Dendritic cell treated with granulocyte-macrophage colony-stimulating factor and Interleukin-4, amounts not matched to agents 40 ng/mL and 50 ng/mL, for 4 days (primary cell): ENCODE results near the gene TSPAN8.

Experiments
- H3K27ac Mint-ChIP-seq: one replicate; pipeline ENCODE4 v1.8.0; 2022; ENCODE audit warnings: mild to moderate bottlenecking, mixed read lengths
- H3K27me3 Mint-ChIP-seq: one replicate; pipeline ENCODE4 v1.8.0; 2022; ENCODE audit warnings: mild to moderate bottlenecking, mixed read lengths
- H3K36me3 Mint-ChIP-seq: one replicate; pipeline ENCODE4 v1.8.0; 2022; ENCODE audit warnings: low read depth, mixed read lengths
- H3K4me1 Mint-ChIP-seq: one replicate; pipeline ENCODE4 v1.8.0; 2022; ENCODE audit warnings: low read depth, mixed read lengths
- H3K4me3 Mint-ChIP-seq: one replicate; pipeline ENCODE4 v1.8.0; 2022; ENCODE audit warnings: mild to moderate bottlenecking, moderate library complexity, mixed read lengths
- H3K9me3 Mint-ChIP-seq: one replicate; pipeline ENCODE4 v1.8.0; 2022; ENCODE audit warnings: mixed read lengths
- intact Hi-C: fragments of 100-400 bp; cut with micrococcal nuclease; formaldehyde crosslinking; loops from one replicate; pipeline ENCODE4 v1.15.0; 2022

Gene TSPAN8

DNA sequence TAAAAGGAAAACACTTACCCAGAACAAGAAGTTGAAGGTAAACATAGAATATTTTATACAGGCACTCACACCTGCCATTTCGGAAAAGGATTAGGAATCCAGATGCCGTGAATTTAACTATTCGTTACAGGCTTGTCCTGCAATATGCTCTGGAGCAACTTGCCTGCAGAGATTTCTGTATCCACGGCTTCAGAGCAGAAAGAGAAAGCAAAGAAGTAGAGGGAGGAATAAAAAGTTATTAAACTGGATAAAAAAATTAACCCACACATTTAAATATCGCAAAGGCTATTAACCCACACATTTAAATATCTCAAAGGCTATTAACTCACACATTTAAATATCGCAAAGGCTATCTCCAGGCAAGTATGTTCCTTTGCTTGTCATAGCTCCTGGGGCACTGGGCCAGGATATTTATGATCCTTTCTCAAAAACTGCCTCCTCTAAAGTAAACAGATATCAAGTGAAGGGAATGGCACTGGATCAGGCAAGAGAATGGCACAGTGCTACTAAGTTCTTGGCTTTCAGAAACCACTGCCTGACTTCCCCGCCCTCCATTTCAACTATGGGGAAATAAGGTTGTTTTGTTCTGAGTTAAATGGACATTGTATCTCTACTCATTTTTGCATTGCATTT is at the start of gene TSPAN8:
Gene TSPAN8 (minus strand): TSS at position 399 of the 633 bp plus-strand sequence. CDS start 321 bp downstream, at position 78.
- no peak within 1 kb of the TSS for H3K4me3 Mint-ChIP-seq
- intact Hi-C loops = no loop called here
- no peaks in the 10 kb centered on the region for H3K4me1 Mint-ChIP-seq
- H3K9me3 Mint-ChIP-seq = peaks cover 6% of the 10 kb centered on the region
- no peaks in the 10 kb centered on the region for H3K36me3 Mint-ChIP-seq
- no peaks in the 10 kb centered on the region for H3K27me3 Mint-ChIP-seq
- no peak within 1 kb of the TSS for H3K27ac Mint-ChIP-seq

DNA sequence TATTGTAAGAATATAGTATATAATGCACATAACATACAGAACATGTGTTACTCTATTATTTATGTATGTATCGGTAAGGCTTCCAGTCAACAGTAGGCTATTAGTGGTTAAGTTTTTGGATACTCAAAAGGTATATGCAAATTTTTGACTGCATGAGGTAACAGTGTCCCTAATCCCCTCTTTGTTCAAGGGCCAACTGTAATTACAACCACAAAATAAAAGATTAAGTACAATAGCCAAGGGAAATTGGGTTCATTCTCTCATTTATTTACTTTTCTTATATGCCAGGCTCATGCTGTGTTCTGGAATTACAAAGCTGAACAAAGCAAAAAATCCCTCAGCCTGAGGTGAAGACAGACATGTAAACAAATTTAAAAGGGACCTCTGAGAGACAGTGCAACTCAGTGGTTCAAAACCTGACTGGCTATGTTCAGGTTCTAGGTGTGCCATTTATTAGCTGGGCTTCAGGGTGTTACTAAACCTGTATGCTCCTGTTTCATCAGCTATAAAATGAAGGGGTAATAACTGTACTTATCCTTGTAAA is 43.4 kb upstream of the TSPAN8 start:
- peaks cover 12% of the 10 kb centered on the region for H3K9me3 Mint-ChIP-seq
- no peaks in the 10 kb centered on the region for H3K4me1 Mint-ChIP-seq
- H3K27me3 Mint-ChIP-seq = no peaks in the 10 kb centered on the region
- no peaks in the 10 kb centered on the region for H3K36me3 Mint-ChIP-seq
- H3K27ac Mint-ChIP-seq = no peak overlapping the region
- H3K4me3 Mint-ChIP-seq = no peak overlapping the region
- intact Hi-C loops = no loop called here

DNA sequence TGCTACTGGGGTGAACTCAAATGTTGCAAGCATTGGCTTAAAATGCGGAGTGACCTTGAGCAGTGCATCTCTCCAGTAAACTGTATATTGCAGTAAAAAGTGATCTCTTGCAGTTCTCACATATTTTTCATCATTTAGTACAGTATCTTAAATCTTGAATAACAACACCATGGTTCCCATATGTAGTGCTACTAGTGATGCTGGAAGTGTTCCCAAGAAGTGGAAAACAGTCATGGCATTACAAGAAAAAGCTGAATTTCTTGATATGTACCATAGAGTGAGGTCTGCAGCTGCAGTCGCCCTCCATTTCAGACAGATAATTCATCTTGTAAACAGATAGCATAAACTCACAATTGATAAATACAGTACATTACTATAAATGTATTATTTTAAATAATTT is 42.9 kb upstream of the TSPAN8 start:
- Mint-ChIP-seq H3K4me1 (no peaks in the 10 kb centered on the region), H3K27me3 (no peaks in the 10 kb centered on the region), H3K9me3 (peaks cover 9% of the 10 kb centered on the region), H3K4me3 (no peak overlapping the region), H3K36me3 (no peaks in the 10 kb centered on the region), H3K27ac (no peak overlapping the region)
- intact Hi-C loops = no loop called here

DNA sequence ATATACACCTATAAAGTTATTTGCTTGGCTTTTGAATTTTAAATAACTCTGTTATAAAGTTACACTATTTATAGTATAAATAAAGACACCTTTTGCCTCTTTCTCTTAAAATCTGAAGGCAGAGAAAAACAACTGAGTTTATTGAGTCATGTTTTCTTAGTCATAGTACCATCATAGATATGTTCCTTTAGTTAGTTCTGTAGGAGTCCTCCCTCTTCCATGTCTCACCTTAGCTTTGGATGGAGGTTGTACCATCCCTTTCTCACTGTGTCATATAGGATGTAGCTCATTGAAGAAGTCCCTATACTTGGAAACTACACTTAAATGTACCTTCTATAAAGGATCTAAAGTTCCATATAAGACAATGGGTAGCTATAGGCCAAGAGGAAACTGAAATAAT is 39.7 kb upstream of the TSPAN8 start:
- Mint-ChIP-seq H3K36me3 (no peaks in the 10 kb centered on the region), H3K9me3 (peaks cover 8% of the 10 kb centered on the region), H3K27me3 (no peaks in the 10 kb centered on the region), H3K27ac (no peak overlapping the region), H3K4me1 (no peaks in the 10 kb centered on the region), H3K4me3 (no peak overlapping the region)
- intact Hi-C loops = no loop called here

DNA sequence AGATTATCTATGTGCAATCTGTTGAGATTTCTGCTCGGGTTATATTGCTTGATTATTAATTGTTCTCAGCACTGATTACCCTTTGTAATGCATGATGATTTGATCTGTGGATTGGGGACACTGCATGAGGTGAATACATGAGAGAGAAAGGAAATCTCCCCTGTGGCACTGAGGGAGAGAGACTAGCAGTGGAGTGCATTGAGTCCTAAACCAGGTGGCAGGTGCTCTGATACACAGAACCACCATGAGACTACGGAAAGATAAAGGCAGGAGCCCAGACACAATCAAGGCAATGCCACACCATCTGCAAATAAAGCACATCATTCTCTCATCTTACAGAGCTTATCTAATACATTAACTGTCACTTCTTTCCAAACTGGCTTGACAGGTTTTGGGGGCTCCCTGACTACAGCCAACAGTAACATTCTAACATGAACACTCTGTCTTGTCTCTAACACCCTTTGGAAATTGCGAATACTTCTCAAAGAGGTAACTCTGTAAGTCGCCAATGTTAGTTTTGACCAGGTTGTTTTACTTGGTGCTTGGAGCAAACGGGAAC is 37.6 kb upstream of the TSPAN8 start:
- no peaks in the 10 kb centered on the region for H3K27me3 Mint-ChIP-seq
- no peaks in the 10 kb centered on the region for H3K36me3 Mint-ChIP-seq
- H3K4me1 Mint-ChIP-seq = no peaks in the 10 kb centered on the region
- no peak overlapping the region for H3K27ac Mint-ChIP-seq
- intact Hi-C loops = no loop called here
- peaks cover 8% of the 10 kb centered on the region for H3K9me3 Mint-ChIP-seq
- no peak overlapping the region for H3K4me3 Mint-ChIP-seq

DNA sequence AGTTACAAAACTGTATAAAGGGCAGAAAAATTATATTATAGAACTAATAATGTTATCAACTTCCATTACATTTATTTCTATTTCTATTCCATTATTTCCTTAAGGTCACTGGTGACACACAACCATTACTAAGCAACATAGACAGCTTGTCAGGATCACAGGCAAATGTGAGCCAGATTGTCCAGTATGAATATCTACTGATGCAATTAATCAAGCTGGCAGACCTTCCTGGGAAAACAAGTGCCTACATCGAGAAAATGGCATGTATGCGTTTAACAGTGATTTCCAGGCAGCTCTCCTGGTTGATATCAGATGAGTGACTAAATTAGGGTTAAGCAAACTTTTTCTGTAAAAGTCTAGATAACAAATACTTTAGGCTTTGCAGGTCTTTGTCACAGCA is 36.9 kb upstream of the TSPAN8 start:
- Mint-ChIP-seq H3K9me3 (peaks cover 15% of the 10 kb centered on the region), H3K4me3 (no peak overlapping the region), H3K36me3 (no peaks in the 10 kb centered on the region), H3K27ac (no peak overlapping the region), H3K27me3 (no peaks in the 10 kb centered on the region), H3K4me1 (no peaks in the 10 kb centered on the region)
- intact Hi-C loops = no loop called here

DNA sequence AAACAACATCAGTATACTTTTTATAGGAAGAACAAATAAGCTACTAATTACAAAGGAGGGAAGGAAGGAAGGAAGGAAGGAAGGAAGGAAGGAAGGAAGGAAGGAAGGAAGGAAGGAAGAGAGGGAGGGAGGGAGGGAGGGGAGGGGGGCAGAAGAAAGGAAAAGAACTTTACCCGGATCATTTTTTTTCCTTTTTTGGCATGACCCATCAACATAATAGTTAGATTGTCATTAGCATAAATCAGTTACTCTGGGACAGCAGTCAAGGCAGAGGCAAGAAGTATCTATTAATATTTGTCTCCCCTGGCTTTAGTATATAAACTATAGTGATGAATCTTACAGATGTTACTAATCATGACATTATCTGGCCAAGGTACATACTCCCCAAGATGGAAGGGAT is 35.2 kb upstream of the TSPAN8 start:
- Mint-ChIP-seq H3K9me3 (peaks cover 20% of the 10 kb centered on the region), H3K4me1 (no peaks in the 10 kb centered on the region)
- intact Hi-C loops = no loop called here

DNA sequence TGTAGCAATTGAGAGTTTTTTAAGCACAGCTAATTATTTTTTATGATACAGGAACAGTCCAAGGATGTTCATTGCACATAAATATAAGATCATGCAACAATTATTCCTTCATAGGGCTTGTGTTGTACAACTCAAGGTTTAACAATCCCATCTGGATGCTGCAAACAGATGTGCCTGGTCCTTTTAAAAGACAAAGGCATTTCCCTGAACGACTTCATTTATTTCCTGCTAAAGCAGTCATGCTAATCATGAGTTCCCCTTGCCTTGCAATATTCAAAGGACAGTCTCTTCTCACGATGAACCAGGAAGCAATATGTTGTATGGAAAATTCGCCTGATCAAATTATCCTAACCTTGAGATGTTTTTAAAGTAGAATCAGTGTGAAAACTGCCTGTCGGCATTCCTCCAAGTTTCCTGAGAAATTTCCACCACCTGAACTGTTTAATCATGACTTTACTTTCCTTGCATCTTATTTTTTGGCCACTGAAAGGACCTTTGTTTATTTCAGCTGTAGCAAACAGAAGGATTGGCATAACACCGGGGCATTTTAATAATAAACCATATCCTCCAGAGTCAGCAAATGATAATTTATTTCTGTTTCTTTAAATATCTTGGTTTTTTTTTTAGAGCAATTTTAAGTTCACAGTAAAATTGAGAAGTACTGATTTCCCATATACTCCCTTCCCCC is 33.9 kb upstream of the TSPAN8 start:
- intact Hi-C loops = no loop called here
- Mint-ChIP-seq H3K36me3 (no peaks in the 10 kb centered on the region), H3K27ac (no peak overlapping the region), H3K4me3 (no peak overlapping the region), H3K27me3 (no peaks in the 10 kb centered on the region), H3K4me1 (no peaks in the 10 kb centered on the region), H3K9me3 (peaks cover 34% of the 10 kb centered on the region)

More for the DNA sequence above, 35.2 kb upstream of the TSPAN8 start:
- Mint-ChIP-seq H3K36me3 (no peaks in the 10 kb centered on the region), H3K27me3 (no peaks in the 10 kb centered on the region), H3K27ac (no peak overlapping the region), H3K4me3 (no peak overlapping the region)

DNA sequence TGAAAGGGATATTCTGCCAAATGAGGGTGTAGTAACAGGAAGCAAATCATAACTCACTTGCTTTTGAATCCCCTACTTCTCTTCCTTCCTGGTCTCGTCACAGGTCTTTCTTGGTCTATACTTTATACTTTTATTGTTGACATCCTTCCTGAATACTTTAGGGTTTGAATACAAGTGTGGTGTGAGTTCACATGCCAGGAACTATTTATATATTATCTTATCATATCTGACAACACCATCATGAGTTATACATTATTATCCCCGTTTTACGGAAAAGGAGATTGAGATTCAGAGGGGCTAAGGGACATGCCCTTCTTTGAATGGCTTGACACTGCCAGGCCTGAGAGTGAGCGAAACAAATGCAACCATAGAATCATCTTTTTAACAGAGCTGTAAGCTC is 33.0 kb upstream of the TSPAN8 start:
- no peak overlapping the region for H3K27ac Mint-ChIP-seq
- no peak overlapping the region for H3K4me3 Mint-ChIP-seq
- peaks cover 37% of the 10 kb centered on the region for H3K9me3 Mint-ChIP-seq
- no peaks in the 10 kb centered on the region for H3K36me3 Mint-ChIP-seq
- intact Hi-C loops = no loop called here
- H3K4me1 Mint-ChIP-seq = no peaks in the 10 kb centered on the region
- H3K27me3 Mint-ChIP-seq = no peaks in the 10 kb centered on the region

DNA sequence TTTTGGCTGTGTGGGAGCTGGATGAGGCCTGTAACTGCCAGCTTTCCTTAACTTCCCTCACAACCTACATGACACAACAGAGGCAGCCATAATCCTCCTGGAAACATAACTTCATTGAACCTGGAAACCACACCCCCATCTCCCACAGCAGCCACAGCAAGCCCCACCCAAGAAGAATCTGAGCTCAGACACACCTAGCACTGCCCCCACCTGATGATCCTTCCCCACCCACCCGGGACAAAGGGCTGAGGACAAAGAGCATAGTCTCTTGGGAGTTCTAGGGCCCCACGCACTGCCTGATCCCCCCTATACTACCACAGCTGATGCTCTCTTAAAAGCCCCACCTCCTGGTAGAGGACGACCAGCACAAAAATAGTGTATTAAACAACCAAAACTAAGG is 29.6 kb upstream of the TSPAN8 start:
- no peaks in the 10 kb centered on the region for H3K4me1 Mint-ChIP-seq
- no peaks in the 10 kb centered on the region for H3K27me3 Mint-ChIP-seq
- no peak overlapping the region for H3K27ac Mint-ChIP-seq
- peaks cover 38% of the 10 kb centered on the region for H3K9me3 Mint-ChIP-seq
- no peaks in the 10 kb centered on the region for H3K36me3 Mint-ChIP-seq
- intact Hi-C loops = no loop called here
- H3K4me3 Mint-ChIP-seq = no peak overlapping the region

DNA sequence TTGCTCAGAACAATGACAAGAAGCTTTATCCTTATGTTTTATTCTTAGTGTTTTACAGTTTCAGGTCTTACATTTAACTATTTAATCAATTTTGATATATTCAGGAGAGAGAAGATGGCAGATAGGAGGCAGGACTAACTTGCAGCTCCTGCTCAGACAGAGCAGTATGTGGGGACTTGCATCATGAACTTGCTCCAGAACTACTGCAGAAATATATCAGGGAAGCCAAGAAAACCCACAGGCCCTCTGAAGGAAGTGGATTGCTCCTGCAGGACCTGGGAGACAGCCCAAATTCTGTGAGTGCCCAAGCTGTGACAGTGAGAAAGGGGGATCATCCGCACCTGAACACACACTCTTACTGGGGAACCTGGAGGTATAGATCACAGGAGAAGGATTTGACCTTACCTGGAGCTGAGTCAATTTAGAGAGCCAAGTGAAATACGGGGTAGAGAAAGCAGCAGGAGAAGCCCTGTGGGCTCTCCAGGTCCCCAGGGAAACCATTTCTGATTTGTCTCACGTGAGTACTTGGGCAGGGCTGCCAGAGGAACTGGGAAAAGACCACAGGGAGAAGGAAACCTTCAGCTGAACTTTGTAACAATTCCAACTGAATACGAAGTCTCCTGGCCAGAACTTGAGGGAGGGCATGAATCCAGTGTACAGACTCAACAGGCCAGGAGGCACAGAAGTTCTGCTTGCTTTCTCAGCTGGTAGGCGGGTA is 28.9 kb upstream of the TSPAN8 start:
- Mint-ChIP-seq H3K27ac (no peak overlapping the region), H3K36me3 (no peaks in the 10 kb centered on the region), H3K9me3 (peaks cover 38% of the 10 kb centered on the region), H3K27me3 (no peaks in the 10 kb centered on the region), H3K4me3 (no peak overlapping the region), H3K4me1 (no peaks in the 10 kb centered on the region)
- intact Hi-C loops = no loop called here

DNA sequence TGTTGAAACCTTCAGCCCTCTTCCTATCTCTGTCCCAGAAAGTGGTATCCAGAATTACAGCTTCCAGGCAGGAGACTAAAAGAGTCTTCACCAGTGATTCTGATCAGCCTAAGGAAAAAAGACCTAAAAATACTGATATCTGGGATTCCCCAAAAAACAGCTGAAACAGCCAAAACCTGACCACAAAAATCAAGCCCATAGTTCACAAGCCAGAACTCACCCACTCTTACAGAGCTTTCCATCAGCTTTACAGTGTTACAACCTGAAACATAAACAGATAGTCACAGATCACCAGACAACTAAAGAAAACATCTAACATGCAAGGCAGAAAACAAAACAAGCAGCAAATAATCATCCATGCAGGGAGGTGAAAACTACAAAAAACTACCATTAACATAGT is 26.0 kb upstream of the TSPAN8 start:
- intact Hi-C loops = no loop called here
- H3K9me3 Mint-ChIP-seq = peaks cover 44% of the 10 kb centered on the region
- H3K27me3 Mint-ChIP-seq = no peaks in the 10 kb centered on the region

DNA sequence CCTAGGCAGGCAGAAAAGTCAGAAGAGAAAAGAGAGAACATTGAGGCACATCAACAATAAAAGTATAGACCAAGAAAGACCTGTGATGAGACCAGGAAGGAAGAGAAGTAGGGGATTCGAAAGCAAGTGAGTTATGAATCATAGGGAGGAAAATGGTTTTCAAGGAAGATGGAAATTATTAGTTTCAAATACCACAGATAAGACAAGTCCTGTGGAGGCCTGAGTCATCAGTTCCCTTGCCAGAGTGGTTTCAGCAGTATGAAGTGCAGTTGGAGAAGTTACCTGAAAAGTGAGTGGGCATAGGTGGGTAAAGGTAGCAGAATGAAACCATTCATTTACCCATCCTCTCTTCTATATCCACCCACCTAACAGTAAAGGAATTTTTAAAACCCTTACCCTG is 25.2 kb upstream of the TSPAN8 start:
- no peaks in the 10 kb centered on the region for H3K36me3 Mint-ChIP-seq
- intact Hi-C loops = no loop called here
- peaks cover 44% of the 10 kb centered on the region for H3K9me3 Mint-ChIP-seq
- no peaks in the 10 kb centered on the region for H3K27me3 Mint-ChIP-seq
- H3K4me3 Mint-ChIP-seq = no peak overlapping the region
- no peaks in the 10 kb centered on the region for H3K4me1 Mint-ChIP-seq
- H3K27ac Mint-ChIP-seq = no peak overlapping the region

More for the DNA sequence above, 26.0 kb upstream of the TSPAN8 start:
- no peaks in the 10 kb centered on the region for H3K4me1 Mint-ChIP-seq
- no peaks in the 10 kb centered on the region for H3K36me3 Mint-ChIP-seq
- no peak overlapping the region for H3K4me3 Mint-ChIP-seq
- H3K27ac Mint-ChIP-seq = no peak overlapping the region

DNA sequence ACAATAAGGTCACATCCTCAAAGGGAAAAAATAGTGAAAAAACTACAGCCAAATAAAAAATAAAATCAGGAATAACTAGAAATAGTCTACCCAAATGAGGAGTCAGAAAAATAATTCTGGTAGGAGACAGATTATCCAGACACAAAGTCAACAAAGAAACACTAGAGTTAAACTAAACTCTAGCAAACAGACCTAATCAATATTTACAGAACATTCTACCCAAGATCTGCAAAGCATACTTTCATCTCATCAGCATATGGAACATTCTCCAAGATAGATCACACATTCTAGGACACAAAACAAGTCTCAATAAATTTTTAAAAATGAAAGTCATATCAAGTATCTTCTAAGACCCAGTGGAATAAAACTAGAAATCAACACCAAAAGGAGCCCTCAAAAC is 20.4 kb upstream of the TSPAN8 start:
- no peaks in the 10 kb centered on the region for H3K27me3 Mint-ChIP-seq
- H3K4me3 Mint-ChIP-seq = no peak overlapping the region
- H3K9me3 Mint-ChIP-seq = peaks cover 26% of the 10 kb centered on the region
- H3K36me3 Mint-ChIP-seq = no peaks in the 10 kb centered on the region
- H3K27ac Mint-ChIP-seq = no peak overlapping the region
- intact Hi-C loops = no loop called here
- H3K4me1 Mint-ChIP-seq = no peaks in the 10 kb centered on the region
